GM12873 (cell line): Measurements from ENCODE around the gene IFIT1.

Experiments
- TF ChIP-seq, protein P1 (sequence below): IDR thresholded peaks from 2 replicates; pipeline ENCODE4 v1.5.1; 2012; ENCODE audit warnings: low read depth, mild to moderate bottlenecking, moderate library complexity, low read length, control low read depth; ENCODE audit not compliant: insufficient read depth; ENCODE audit errors: missing control alignments

Gene IFIT1

GRCh38 chr10:89414146-89414878 lies 21.9 kb downstream of the IFIT1 start, which contains the start of gene IFIT5:
Gene IFIT5, plus strand, starts transcription at chr10:89414568. Its CDS starts 231 bp downstream, at chr10:89414799.
- TF ChIP-seq, protein P1, sequence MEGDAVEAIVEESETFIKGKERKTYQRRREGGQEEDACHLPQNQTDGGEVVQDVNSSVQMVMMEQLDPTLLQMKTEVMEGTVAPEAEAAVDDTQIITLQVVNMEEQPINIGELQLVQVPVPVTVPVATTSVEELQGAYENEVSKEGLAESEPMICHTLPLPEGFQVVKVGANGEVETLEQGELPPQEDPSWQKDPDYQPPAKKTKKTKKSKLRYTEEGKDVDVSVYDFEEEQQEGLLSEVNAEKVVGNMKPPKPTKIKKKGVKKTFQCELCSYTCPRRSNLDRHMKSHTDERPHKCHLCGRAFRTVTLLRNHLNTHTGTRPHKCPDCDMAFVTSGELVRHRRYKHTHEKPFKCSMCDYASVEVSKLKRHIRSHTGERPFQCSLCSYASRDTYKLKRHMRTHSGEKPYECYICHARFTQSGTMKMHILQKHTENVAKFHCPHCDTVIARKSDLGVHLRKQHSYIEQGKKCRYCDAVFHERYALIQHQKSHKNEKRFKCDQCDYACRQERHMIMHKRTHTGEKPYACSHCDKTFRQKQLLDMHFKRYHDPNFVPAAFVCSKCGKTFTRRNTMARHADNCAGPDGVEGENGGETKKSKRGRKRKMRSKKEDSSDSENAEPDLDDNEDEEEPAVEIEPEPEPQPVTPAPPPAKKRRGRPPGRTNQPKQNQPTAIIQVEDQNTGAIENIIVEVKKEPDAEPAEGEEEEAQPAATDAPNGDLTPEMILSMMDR, result no peak

GRCh38 chr10:89414879-89415821 lies 22.7 kb downstream of the IFIT1 start:
- TF ChIP-seq, protein P1, result no peak

GRCh38 chr10:89416465-89416864 lies 24.0 kb downstream of the IFIT1 start:
- TF ChIP-seq, protein P1, result no peak

- TF ChIP-seq, protein P1, result peak; percentile 54
Measured at GRCh38 chr10:89419548-89419947, 27.1 kb downstream of the IFIT1 start.

GRCh38 chr10:89421018-89421476 lies 28.6 kb downstream of the IFIT1 start:
- TF ChIP-seq, protein P1, result no peak

- TF ChIP-seq, protein P1, result no peak
Measured at GRCh38 chr10:89425000-89425399, 32.6 kb downstream of the IFIT1 start.
